Mucosa of stomach (tissue), 1 donor: ENCODE measurements around the gene RRP1.

Experiments
- H3K27me3 ChIP-seq: one replicate; pipeline ENCODE4 v1.7.0; 2013; ENCODE audit warnings: mild to moderate bottlenecking, low read length; ENCODE audit not compliant: control insufficient read depth, insufficient read depth
- H3K36me3 ChIP-seq: one replicate; pipeline ENCODE4 v1.7.0; 2013; ENCODE audit warnings: low read length; ENCODE audit not compliant: control insufficient read depth, insufficient read depth
- H3K4me1 ChIP-seq: one replicate; pipeline ENCODE4 v1.7.0; 2013; ENCODE audit warnings: mild to moderate bottlenecking, low read length; ENCODE audit not compliant: control insufficient read depth, insufficient read depth
- H3K4me3 ChIP-seq: one replicate; pipeline ENCODE4 v1.7.0; 2013; ENCODE audit warnings: low read length
- H3K9ac ChIP-seq: one replicate; pipeline ENCODE4 v1.7.0; 2013; ENCODE audit warnings: mild to moderate bottlenecking, low read length, moderate library complexity
- H3K9me3 ChIP-seq: one replicate; pipeline ENCODE4 v1.7.0; 2013; ENCODE audit warnings: mild to moderate bottlenecking, low read length, moderate library complexity; ENCODE audit not compliant: control insufficient read depth
- donor health status: Pancreatic carcinoma.

Gene RRP1

DNA sequence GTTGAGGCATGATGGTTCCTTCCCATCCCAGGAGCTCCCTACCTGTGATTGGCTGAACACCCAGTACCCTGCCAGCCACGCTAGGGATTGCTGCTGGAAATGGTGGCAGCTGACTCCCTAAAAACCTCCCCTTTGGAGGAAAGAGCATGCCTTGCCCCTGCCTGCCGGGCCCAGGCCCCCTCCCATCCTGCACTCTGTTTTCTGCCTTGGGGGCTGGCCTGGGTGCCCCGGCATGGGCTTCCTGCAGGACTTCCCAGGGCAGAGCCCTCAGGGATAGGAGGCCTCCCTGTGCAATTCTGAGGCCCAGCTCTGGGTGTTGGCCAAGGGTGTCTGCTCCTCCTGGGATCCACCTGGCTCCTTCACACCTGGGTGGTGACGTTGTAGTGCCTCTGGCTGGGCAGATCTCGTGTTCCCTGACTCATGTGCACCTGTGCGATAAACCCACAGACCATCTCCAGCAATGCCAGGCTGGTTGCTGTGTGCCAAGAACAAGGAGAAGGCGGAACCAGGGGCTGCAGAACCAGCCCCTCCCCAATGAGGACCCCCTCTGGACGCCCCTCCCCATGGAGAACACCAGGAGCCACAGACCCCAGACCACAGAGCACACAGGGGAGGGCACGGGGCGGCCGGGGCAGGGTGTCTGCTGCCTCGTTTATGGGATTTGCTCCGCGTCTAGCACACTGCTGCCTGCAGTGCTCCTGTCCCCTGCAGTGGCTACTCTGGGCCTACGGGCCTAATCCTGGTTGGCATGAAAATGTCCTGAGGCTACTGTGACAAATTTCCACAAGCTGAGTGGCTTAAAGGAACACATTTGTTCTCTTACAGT is 26.9 kb upstream of the RRP1 start:
- Histone ChIP-seq H3K4me1 (peaks cover 9% of the 10 kb centered on the region), H3K4me3 (no peak overlapping the region), H3K27me3 (no peaks in the 10 kb centered on the region), H3K36me3 (peaks cover 3% of the 10 kb centered on the region), H3K9me3 (no peaks in the 10 kb centered on the region), H3K9ac (no peak overlapping the region)

DNA sequence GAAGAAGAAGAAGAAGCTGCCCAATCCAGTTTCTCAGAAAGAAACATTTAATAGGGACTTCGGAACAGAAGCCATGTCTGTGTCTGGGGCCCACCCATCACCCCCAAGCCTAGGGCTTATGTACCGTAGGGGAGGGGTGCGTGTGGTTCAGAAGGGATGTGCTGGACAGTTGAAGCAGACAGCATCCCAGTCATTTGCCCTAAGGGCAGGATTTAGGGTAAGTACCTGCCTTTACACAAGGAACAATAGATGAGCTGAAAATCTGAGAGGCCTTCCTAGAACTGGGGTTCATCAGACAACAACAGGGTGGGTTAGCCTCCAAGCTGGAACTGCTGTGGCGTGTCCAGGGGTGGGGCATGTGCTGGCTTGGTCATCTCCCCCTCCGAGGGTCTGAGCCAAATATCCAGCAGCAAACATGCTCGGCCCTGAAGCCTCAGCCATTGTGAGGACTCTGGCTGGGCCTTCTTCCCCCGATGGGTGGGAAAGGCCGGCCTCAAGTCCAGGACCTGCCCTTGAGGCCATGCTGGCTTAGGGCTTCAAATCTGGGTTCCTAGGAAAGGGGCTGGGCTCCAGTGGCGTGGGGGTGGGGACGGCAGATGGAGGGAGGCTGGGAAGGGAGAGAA is 25.4 kb upstream of the RRP1 start:
- no peak overlapping the region for H3K4me3 ChIP-seq
- no peaks in the 10 kb centered on the region for H3K27me3 ChIP-seq
- peaks cover 22% of the 10 kb centered on the region for H3K4me1 ChIP-seq
- no peak overlapping the region for H3K9ac ChIP-seq
- peaks cover under 1% of the 10 kb centered on the region for H3K36me3 ChIP-seq
- no peaks in the 10 kb centered on the region for H3K9me3 ChIP-seq

DNA sequence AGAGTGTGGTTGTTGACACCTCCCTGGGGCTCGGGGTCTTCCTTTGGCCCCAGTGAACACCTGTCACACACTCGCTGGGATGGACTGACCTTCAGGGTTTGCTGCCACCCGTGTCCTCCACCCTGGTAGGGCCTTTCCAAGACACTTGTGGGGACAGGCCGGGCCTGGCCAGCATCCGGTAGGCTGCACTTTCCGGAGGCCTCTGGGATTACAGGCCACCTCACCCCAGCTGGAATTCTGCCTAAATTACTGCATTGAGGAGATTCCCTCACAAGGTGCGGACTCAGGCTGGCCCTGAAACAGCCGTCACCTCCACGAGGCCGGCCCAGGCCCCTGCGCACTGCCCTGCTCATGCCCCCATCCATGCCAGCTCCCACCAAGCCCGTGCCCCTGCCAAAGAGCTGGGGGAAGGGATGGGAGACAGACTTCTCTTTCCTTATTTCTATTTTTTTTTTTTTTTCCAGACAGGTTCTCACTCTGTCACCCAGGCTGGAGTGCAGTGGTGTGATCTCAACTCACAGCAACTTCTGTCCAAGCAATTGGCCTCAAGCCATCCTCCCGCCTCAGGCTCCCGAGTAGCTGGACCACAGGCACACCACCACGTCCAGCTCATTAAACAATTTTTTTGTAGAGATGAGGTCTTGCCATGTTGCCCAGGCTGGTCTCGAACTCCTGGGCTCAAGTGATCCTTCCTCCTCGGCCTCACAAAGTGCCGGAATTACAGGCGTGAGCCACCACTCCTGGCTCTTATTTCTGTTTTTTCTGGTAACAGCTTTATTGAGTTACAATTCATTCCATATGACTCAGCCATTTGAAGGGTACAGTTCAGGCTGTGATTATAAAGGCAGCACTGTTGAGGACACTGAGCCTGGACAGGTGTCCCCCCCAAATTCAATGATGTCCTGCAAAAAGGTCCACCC is 24.5 kb upstream of the RRP1 start:
- Histone ChIP-seq H3K9me3 (no peaks in the 10 kb centered on the region), H3K4me1 (peaks cover 22% of the 10 kb centered on the region), H3K36me3 (no peaks in the 10 kb centered on the region), H3K4me3 (no peak overlapping the region), H3K9ac (no peak overlapping the region), H3K27me3 (no peaks in the 10 kb centered on the region)

DNA sequence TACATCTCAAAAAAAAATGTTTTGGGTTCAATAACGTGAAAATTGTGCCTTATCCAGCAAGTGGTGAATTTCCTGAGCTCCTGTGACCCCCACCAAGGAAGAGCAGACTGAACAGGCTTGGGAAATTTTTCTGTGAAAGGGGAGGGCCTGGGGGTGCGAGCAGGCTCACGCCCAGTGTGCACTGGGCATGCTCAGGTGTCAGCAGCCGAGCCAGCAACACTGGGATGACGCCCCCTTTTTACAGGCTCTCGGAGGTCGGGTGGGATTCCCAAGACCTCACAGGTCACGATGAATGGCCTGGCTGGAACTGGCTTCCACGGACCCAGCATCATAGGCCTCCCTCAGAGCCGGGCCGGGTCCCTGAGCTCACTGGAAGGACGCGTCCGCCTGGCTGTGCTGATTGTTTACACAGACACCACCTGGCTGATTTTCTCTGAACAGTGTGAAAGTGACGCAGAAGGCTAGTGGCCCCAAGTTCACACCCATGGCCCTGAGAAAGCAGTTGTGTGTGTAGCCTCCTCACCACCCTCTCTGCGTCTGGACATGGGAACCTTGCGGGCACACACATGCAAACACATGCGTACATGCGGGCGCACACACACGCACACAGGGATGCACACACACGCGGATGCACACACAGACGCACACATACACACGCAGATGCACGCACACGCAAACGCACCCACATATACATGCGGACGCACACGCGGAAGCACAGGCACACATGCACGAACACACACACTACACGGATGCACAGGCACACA is 22.5 kb upstream of the RRP1 start:
- no peaks in the 10 kb centered on the region for H3K36me3 ChIP-seq
- peaks cover 22% of the 10 kb centered on the region for H3K4me1 ChIP-seq
- H3K9ac ChIP-seq, result no peak overlapping the region
- H3K9me3 ChIP-seq, result no peaks in the 10 kb centered on the region
- H3K4me3 ChIP-seq, result no peak overlapping the region
- no peaks in the 10 kb centered on the region for H3K27me3 ChIP-seq

DNA sequence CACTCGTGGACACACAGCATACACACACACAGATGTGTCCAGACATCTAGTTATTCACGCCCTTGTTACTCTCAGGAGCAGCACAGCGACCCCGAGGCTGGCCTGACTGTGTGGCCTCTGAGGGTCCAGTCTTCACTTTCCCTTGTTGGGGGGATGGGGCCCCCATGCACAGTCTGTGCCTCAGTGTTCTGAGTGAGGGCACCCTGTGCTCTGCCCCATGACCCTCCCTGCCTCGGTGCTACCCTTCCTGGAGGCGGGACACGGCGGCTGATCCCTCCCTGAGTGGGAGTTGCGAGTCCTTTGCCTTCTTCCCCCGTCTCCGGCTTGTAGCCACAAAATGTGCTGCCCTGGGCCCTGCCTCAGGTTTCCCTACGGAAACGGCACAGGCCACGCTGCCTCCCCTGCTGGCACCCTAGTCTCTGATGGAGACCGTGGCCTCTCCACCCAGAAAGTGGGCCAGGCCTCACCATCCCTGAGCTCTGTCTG is 21.8 kb upstream of the RRP1 start:
- no peaks in the 10 kb centered on the region for H3K27me3 ChIP-seq
- no peaks in the 10 kb centered on the region for H3K9me3 ChIP-seq
- H3K36me3 ChIP-seq, result no peaks in the 10 kb centered on the region
- H3K9ac ChIP-seq, result peak overlapping the region; percentile 26
- no peak overlapping the region for H3K4me3 ChIP-seq
- H3K4me1 ChIP-seq, result peaks cover 22% of the 10 kb centered on the region

DNA sequence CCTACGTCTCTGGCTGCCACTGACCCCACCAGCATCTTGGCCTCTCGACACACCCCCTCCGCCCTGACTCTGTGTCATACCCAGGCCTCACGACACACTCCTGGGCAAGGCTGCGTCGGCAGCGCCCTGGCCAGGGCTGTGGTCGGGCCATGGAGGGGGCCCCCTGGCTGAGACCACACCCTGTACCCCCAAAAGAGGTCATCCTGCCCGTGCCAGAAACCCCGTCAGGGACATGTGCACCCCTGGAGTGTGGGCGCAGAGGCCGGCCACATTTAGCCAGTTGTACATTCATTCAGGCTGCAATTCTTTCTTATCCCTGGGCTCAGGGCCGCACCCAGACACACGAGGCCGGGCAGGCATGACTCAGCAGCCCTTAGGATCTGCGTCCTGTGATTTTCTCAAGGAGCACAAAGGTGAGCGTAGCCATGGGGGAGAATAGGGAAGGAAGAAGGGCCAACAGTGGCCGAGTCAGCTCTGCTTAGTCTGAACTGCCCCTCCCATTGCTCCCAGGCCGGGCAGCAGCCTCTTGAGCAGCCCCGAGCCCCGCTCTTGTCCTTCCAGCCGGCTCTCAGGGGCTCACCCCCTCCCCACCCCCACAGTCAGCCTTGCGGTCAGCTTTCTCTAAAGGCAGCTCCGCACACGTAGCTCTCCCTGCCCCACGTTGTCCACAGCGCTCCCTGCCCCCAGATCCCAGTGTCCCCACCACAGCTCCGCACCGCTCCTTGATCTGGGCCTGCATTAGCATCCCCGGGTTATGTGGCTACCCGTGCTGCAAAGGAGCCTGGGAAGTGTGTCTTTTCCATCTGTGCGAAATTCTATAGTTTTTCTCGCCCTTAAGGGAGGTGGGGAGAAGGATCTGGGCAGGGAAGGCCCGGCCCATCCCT is 21.2 kb upstream of the RRP1 start:
- no peaks in the 10 kb centered on the region for H3K9me3 ChIP-seq
- peaks cover 3% of the 10 kb centered on the region for H3K36me3 ChIP-seq
- peak overlapping the region; percentile 26 for H3K9ac ChIP-seq
- H3K4me3 ChIP-seq, result no peak overlapping the region
- H3K4me1 ChIP-seq, result peaks cover 22% of the 10 kb centered on the region
- H3K27me3 ChIP-seq, result no peaks in the 10 kb centered on the region

DNA sequence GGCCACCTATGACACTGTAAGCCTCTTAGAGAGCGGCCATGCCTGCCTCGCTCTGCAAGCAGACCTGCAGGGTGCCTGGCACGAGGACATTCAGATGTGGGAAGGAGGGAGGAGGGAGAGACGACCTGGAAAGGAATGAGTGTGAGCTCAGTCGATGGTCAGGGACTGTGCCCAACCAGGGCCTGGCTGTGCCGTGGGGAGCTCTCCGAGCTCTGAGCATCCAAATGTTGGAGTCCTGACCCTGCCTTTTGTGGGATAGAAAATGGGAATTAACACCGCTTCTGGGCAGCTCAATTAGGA is 20.6 kb upstream of the RRP1 start:
- H3K4me3 ChIP-seq, result no peak overlapping the region
- no peak overlapping the region for H3K9ac ChIP-seq
- H3K4me1 ChIP-seq, result peaks cover 22% of the 10 kb centered on the region
- no peaks in the 10 kb centered on the region for H3K9me3 ChIP-seq
- no peaks in the 10 kb centered on the region for H3K27me3 ChIP-seq
- peaks cover 8% of the 10 kb centered on the region for H3K36me3 ChIP-seq

DNA sequence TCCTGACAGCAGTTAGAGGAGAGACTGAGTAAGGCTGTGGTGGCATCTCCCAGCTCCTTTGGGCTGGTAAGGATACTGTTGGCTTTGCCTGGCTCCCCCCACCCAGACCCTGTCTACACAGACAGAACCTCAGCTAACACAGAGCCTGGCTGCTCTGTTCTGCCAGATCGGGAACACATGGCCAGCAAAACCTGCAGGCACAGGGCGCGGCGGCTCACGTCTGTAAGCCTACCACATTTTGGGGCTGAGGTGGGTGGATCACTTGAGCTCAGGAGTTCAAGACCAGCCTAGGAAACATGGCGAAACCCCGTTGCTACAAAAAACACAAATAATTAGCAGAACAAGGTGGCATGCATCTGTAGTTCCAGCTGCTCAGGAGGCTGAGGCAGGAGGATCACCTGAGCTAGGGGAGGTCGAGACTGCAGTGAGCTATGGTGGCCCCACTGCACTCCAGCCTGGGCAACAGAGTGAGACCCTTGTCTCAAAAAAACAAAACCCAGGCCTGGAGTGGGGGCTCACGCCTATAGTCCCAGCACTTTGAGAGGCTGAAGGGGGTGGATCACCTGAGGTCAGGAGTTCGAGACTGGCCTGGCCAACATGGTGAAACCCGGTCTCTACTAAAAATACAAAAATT is 19.9 kb upstream of the RRP1 start:
- Histone ChIP-seq H3K4me3 (no peak overlapping the region), H3K4me1 (peaks cover 23% of the 10 kb centered on the region), H3K36me3 (peaks cover 9% of the 10 kb centered on the region), H3K9ac (no peak overlapping the region), H3K27me3 (no peaks in the 10 kb centered on the region), H3K9me3 (no peaks in the 10 kb centered on the region)

DNA sequence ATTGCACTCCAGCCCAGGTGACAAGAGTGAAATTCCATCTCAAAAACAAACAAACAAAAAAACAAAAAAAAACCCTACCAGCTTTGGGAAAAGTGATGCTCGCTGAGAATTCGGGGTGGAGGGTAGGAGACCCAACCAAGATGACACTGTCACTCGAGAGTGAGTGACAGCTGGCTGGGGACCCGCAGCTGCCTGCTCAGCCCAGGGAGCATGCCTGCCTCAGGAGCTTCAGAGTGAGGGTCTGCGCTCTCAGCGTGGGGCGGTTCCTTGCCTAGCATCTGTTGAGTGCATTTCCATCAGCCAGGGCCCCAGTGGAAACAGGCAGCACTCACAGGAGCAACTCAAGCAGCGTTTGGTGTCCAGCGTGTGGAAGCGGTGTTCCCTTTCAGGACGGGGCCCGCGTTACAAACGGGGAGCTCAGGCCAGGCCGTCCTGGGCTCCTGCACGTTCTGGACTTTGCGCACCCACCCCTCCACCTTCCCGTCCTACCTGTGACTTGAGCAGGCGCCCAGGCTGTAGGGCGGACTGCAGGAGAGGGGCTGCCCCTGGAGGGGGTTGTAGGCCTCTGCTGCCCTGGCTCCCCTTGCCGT is 19.2 kb upstream of the RRP1 start:
- H3K9me3 ChIP-seq, result no peaks in the 10 kb centered on the region
- H3K9ac ChIP-seq, result no peak overlapping the region
- no peak overlapping the region for H3K4me3 ChIP-seq
- H3K36me3 ChIP-seq, result peaks cover 11% of the 10 kb centered on the region
- no peaks in the 10 kb centered on the region for H3K27me3 ChIP-seq
- H3K4me1 ChIP-seq, result peaks cover 30% of the 10 kb centered on the region

DNA sequence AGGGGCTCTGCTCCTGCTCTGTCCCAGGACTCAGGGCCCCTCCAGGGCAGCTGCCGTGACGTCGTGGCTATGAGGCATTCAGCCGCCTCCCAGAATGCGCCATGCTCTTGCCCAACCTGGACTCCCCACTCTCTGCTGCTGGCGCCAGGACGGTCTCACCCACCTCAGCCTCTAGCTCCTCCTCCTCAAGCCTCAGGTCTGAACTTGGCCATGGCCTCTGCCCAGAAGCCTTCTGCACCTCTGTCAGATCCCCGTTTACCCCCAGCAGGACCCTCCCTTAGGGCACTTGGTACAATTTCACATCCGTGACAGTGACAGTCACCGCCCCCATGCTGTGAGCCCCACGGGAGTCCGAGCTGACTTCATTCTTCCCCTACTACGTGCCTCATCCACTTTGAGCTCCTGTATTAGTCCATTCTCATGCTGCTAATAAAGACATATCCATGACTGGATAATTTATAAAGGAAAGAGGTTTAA is 18.1 kb upstream of the RRP1 start:
- Histone ChIP-seq H3K4me3 (no peak overlapping the region), H3K9ac (no peak overlapping the region), H3K27me3 (no peaks in the 10 kb centered on the region), H3K4me1 (peaks cover 31% of the 10 kb centered on the region), H3K36me3 (peaks cover 11% of the 10 kb centered on the region), H3K9me3 (no peaks in the 10 kb centered on the region)
